ENCODE measurements around the gene NUTM1. TPM values are rescaled to one million over a fixed set of nuclear protein-coding genes. Genes with fewer than 3 reads are reported as not detected.

The NUTM1 gene
- total RNA-seq, 4 donors from 2014 or later, result not detected

DNA sequence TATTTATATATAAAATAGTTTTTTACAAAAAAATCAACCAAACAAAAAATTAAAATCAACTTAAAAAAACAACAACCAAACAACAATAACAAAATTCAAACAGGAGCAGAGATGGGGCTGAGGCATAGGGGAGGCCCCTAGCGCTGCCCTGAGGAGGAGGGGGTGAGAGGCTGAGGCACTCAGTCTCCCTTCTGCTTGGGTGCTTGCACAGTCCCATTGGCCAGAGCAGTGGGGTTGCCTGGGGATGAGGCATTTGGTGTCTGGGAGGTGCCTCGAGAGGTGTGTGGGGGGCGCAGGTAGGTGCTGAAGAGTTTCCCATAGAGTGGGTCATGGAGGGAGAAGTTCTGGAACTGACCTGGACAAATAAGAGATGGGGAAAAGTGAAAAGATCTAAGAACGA, 15.8 kb downstream of the NUTM1 start:
- intact Hi-C loops (cut with DNase I), result no loop called here
- H3K27me3 ChIP-seq, result no peaks in the 10 kb centered on the region
- H3K4me3 ChIP-seq, result no peak overlapping the region
- H3K36me3 ChIP-seq, result peaks cover 20 to 93% (median 75%) of the 10 kb centered on the region in 4 donors
- WGBS, result 91% methylated on average over 4 of the region's 4 CpGs
- no peaks in the 10 kb centered on the region for H3K4me1 ChIP-seq
- TF ChIP-seq POLR2AphosphoS5 (IDR thresholded peaks at IDR 0.05) (no peak), EP300 (IDR thresholded peaks at IDR 0.05) (no peak), POLR2A (IDR thresholded peaks at IDR 0.05; ENCODE audit: low read depth) (no peak), CTCF (IDR thresholded peaks at IDR 0.05) (no peak)
- DNase-seq (ENCODE audit: extremely low spot score), result no peak
- H3K9me3 ChIP-seq, result no peaks in the 10 kb centered on the region
- no peak overlapping the region for H3K27ac ChIP-seq (replicated peaks in 1 of 4)

DNA sequence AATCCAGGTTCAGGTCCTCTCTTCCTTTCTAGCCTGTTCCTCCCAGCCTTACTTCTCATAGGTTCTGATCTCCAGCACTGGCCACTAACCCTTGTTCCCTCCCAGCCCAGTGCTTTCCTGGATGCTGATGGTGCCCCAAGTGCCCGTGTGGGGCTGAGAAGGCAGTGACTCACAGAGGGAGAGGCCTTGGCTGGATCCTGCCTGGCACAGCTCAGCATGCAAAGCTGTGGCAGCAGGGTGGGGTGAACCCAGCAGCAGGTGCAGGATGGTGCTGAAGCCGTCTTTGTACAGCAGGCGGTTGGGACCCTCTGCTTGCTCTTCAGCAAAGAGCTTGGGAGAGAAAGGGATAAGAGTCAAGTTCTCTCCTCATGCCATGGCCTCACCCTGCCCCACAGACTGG, 16.3 kb downstream of the NUTM1 start:
- TF ChIP-seq EP300 (IDR thresholded peaks at IDR 0.05) (no peak), POLR2A (IDR thresholded peaks at IDR 0.05; ENCODE audit: low read depth) (no peak), CTCF (IDR thresholded peaks at IDR 0.05) (no peak), POLR2AphosphoS5 (IDR thresholded peaks at IDR 0.05) (no peak)
- Histone ChIP-seq H3K27me3 (no peaks in the 10 kb centered on the region), H3K9me3 (no peaks in the 10 kb centered on the region), H3K27ac (replicated peaks in 1 of 4) (no peak overlapping the region), H3K4me1 (no peaks in the 10 kb centered on the region), H3K4me3 (no peak overlapping the region), H3K36me3 (peaks cover 20 to 91% (median 74%) of the 10 kb centered on the region in 4 donors)
- 89% methylated on average over 3 of the region's 3 CpGs for WGBS
- intact Hi-C loops (cut with DNase I), result no loop called here
- no peak for DNase-seq (ENCODE audit: extremely low spot score)

DNA sequence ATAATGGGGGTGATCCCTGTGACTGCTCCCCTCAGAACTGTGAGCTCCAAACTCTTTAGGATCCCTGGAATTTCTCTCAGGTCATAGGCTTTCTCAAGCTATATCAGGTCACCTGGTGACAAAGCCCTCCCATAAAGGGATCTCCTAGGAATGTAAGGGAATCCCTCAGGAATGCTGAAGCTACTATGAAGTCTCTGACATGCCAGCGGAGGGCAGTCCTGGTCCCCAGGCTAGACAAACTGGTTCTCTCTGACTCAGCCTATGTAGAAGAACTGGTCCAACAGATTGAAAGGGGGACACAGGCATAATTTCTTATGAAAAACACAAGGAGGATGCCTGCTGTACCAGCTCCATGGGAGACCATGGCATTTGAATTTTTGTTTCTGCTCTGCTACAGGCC, 17.2 kb downstream of the NUTM1 start:
- TF ChIP-seq EP300 (IDR thresholded peaks at IDR 0.05), result no peak
- no peak for TF ChIP-seq POLR2AphosphoS5 (IDR thresholded peaks at IDR 0.05)
- no peak for TF ChIP-seq CTCF (IDR thresholded peaks at IDR 0.05)
- TF ChIP-seq POLR2A (IDR thresholded peaks at IDR 0.05; ENCODE audit: low read depth), result no peak
- Histone ChIP-seq H3K27ac (replicated peaks in 1 of 4) (no peak overlapping the region), H3K36me3 (peaks cover 20 to 85% (median 71%) of the 10 kb centered on the region in 4 donors), H3K9me3 (no peaks in the 10 kb centered on the region), H3K27me3 (no peaks in the 10 kb centered on the region), H3K4me1 (peaks cover 0 to 6% (median 2%) of the 10 kb centered on the region in 4 donors), H3K4me3 (no peak overlapping the region)
- intact Hi-C loops (cut with DNase I), result no loop called here
- 89% methylated on average over 1 of the region's 1 CpG for WGBS
- DNase-seq (ENCODE audit: extremely low spot score), result no peak

GRCh38 chr15:34361278-34361677, 18.2 kb downstream of the NUTM1 start:
- intact Hi-C loops (cut with DNase I), result no loop called here
- Histone ChIP-seq H3K27ac (replicated peaks in 1 of 4) (no peak overlapping the region), H3K27me3 (no peaks in the 10 kb centered on the region), H3K4me3 (no peak overlapping the region), H3K4me1 (peaks cover 9 to 16% (median 12%) of the 10 kb centered on the region in 4 donors), H3K9me3 (no peaks in the 10 kb centered on the region), H3K36me3 (peaks cover 20 to 75% (median 61%) of the 10 kb centered on the region in 4 donors)
- TF ChIP-seq CTCF (IDR thresholded peaks at IDR 0.05) (no peak), EP300 (IDR thresholded peaks at IDR 0.05) (no peak), POLR2A (IDR thresholded peaks at IDR 0.05; ENCODE audit: low read depth) (no peak), POLR2AphosphoS5 (IDR thresholded peaks at IDR 0.05) (no peak)
- DNase-seq (ENCODE audit: extremely low spot score), result no peak
- WGBS, result 86% methylated on average over 4 of the region's 7 CpGs

Data from esophagus muscularis mucosa (tissue), 4 donors.